ENCODE results near the gene CD40LG. TPM values are rescaled to one million over a fixed set of nuclear protein-coding genes. Genes with fewer than 3 reads are reported as not detected.

Gene CD40LG
- total RNA-seq, 4 donors from 2014 or later = not detected

DNA sequence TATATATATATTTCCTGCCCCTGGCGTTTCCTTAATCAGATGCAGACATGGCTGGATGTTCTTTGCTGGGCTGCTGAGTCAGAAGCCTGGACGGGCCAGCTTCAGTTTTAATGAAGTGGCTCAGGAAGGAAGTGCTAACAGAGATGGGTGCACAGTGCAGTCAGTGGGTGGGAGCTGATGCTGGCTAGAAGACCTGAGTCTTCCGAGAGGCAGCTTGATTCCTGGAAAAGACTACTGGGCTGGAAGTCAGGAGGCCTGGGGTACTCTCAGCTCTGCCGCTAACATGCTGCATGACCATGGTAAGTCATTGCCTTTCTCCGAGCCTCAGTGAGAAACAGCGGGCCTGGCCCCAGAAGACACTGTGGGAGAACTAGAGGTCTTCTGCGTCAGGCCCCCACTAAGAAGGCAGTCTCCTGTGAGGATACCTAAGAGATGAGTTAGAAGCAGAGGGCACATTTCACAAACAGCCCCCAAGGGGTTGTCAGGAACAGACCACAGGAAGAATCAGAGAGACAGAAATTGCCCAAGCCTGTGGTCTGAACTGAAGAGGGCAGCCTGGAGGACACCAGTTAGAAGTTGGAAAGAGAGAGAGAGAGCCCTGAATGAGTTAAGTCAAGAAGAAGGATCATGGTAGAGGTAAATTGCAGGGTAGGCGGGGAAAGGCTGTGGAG, 8.3 kb upstream of the CD40LG start:
- no peak for DNase-seq (ENCODE audit: low spot score in 2 of 2)
- TF ChIP-seq POLR2A (IDR thresholded peaks at IDR 0.05) (no peak), CTCF (IDR thresholded peaks at IDR 0.05) (no peak)
- intact Hi-C loops (cut with DNase I; ENCODE audit: low total_unique reads) = no loop called here
- 65 to 71% methylated on average over 6 to 8 of the region's 8 CpGs for WGBS, 2 donors
- no peak overlapping the region for H3K4me3 ChIP-seq (ENCODE audit: low read depth, poor library complexity, severe bottlenecking)

DNA sequence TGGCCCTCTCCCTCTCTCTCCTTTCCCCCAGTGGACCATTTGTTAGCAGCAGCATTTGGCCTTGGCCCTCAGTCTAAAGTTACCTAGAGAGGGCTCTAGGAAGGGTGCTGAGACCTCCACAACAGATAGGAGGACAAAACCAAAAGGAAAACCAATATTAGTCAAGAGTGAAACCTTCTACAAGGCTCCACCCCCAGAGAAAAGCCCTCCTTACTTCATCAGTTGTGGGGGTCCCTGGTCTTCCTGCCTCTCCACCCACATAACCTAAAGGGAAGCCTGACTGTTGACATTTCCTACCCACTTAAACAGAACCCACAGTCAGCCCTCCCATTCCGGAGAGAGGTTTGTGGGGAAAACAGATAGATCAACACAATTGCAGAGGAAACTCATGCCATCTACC, 4.7 kb upstream of the CD40LG start:
- no peak for DNase-seq (ENCODE audit: low spot score in 2 of 2)
- H3K4me3 ChIP-seq (ENCODE audit: low read depth, poor library complexity, severe bottlenecking) = no peak overlapping the region
- intact Hi-C loops (cut with DNase I; ENCODE audit: low total_unique reads) = no loop called here
- 75% methylated on average over 1 of the region's 1 CpG; no CpG with 5 or more reads in 1 of the 2 donors for WGBS, 2 donors
- TF ChIP-seq POLR2A (IDR thresholded peaks at IDR 0.05) (no peak), CTCF (IDR thresholded peaks at IDR 0.05) (no peak)

GRCh38 chrX:136646602-136647239, 1.2 kb upstream of the CD40LG start:
- intact Hi-C loops (cut with DNase I; ENCODE audit: low total_unique reads) = no loop called here
- TF ChIP-seq POLR2A (IDR thresholded peaks at IDR 0.05) = no peak
- no peak for TF ChIP-seq CTCF (IDR thresholded peaks at IDR 0.05)
- WGBS, 2 donors = 62 to 84% methylated on average over 5 of the region's 5 CpGs
- H3K4me3 ChIP-seq (ENCODE audit: low read depth, poor library complexity, severe bottlenecking) = no peak overlapping the region
- DNase-seq (ENCODE audit: low spot score in 2 of 2) = no peak

DNA sequence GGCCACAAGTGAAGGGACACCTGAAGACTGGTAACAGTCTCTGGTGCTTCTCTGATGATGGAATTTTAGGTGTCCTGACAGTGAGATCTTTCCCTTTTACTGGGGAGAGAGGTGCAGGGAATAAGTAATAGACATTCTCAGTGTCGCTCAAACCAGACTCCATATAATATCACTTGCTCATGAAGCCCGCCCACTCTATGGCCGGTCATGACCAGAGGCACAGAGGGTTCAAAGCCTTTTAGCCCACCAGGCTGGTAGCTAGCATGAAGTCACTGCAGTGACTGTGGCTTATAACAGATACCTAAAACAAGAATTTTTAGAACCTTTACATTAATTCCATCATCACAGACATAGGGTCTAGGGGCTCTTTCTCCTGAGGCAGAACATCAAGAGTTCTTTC, 2.9 kb downstream of the CD40LG start:
- TF ChIP-seq CTCF (IDR thresholded peaks at IDR 0.05) = no peak
- TF ChIP-seq POLR2A (IDR thresholded peaks at IDR 0.05) = no peak
- no peak for DNase-seq (ENCODE audit: low spot score in 2 of 2)
- WGBS, 2 donors = 86 to 93% methylated on average over 3 of the region's 3 CpGs
- intact Hi-C loops (cut with DNase I; ENCODE audit: low total_unique reads) = no loop called here
- no peak overlapping the region for H3K4me3 ChIP-seq (ENCODE audit: low read depth, poor library complexity, severe bottlenecking)

GRCh38 chrX:136652822-136653723, 5.1 kb downstream of the CD40LG start:
- no peak for DNase-seq (ENCODE audit: low spot score in 2 of 2)
- intact Hi-C loops (cut with DNase I; ENCODE audit: low total_unique reads) = no loop called here
- 31 to 54% methylated on average over 6 of the region's 6 CpGs for whole genome bisulfite sequencing, 2 donors
- no peak for TF ChIP-seq CTCF (IDR thresholded peaks at IDR 0.05)
- no peak for TF ChIP-seq POLR2A (IDR thresholded peaks at IDR 0.05)
- no peak overlapping the region for H3K4me3 ChIP-seq (ENCODE audit: low read depth, poor library complexity, severe bottlenecking)

All from lower leg skin (tissue), 4 donors.